NCI-H2171 treated with DMSO at 0.1 percent for 48 hours (cell line): ENCODE results near the gene ABCD3.
A peak's percentile ranks its signal among the peaks of the same experiment; 100 is the strongest.
"Not testable (repeated sequence)": the region's sequence is repeated elsewhere in the genome, so short reads cannot be mapped to it uniquely, and the experiment has no call there.

Experiments
- DNase-seq: peaks from one replicate; lab custom pipeline; 2025; lab: John Stamatoyannopoulos, UW

ABCD3 gene

GRCh38 chr1:94549706-94550105 is 131.5 kb downstream of the ABCD3 start:
- no peak for DNase-seq

DNA sequence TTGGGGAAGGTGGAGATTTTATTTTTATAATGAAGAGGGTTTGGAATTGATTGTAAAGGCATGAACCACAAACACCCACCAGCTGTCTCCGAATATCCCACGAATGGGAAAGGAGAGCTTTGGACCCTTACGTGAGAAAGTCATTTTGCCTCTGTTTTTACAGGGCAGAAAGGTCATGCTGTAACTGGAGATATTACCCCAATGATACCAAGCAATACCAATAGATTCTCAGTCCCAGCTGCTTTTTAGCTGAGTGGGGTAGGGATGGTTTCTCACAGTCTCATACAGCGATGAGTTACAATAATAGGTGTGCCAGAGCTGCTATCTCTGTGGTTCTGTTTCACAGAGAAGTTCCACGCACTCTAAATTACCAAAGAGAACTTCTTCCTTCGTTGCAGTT is 132.2 kb downstream of the ABCD3 start:
- DNase-seq = no peak

DNA sequence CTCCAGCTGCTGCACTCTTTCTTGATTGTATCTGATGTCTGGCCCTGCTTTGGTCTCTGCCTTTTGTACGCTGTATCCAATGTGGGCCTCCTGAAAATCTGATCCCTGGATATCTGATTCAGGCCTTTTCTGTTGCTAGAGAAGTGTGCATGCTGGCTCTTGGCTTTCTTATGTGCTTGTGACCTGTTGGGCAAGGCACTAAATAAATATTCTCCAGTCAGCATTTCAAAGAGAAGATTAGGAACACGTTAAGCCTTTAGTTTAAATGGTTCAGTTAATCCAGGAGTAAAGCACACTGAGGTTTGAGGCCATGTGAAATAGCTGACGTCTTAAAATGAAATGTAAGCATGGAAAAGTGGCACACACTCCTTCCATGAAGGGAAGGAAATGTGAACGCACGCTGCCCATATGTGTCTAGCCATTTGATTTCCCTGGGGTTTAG is 132.6 kb downstream of the ABCD3 start:
- no peak for DNase-seq

DNA sequence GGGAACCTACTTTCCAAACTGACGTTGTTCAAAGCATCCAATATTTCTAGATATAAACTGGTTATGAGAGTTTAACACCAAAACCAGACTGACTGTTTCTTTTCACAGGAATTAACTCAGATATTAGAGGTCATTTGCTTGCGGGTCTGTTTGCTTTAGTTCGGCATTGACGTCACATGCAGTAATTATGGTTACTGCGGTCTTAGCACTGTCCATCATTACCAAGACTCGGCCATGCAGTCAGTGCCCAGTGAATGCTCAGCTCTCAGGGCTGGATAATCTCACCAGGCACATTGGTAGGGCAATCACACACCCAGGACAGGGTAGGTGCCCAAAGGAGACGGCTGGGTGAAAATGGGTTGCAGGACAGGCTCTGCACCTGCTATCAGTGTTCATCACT is 133.3 kb downstream of the ABCD3 start:
- DNase-seq = no peak

DNA sequence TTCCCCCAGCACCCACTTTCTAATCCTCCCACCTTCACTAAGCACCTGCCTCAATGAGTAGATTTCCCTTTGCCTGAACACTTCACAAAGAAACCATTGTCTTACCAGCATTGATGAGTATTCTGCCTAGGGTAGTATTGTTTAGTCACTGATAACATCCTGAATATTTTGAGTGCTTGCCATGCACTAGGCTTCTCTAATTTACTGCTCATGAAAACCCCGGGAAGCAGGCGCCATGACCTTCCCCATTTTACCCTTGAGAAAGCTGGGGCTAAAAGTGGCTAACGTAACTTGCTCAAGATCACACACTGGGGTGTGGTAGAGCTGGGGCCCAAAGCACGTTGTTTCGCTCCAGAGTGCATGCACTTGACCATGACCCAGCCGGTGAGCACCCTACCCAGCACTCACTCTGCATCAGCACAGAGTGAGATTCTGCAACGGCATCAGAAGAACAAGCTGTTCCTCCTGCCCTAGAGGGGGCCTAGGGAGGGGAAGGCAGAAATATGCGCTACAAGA is 133.9 kb downstream of the ABCD3 start:
- no peak for DNase-seq

DNA sequence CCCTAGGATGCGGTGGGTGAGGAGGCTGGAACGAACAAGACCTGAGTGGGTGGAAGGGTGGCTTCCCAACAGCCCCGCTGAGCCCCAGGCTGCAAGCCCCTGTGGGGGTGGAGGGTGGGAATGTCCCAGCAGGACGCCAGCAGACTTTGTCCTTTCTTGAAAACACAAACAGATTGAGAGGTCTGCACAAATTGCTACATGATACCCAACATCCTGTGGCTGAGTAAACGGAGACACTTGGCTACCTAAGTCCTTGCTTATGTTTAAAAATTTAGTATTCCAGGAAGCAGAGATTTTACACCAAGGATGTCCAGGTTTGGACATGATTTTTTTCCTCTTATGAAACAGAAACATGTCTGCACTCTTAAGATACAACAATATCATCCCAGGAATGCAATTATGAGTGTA is 135.1 kb downstream of the ABCD3 start:
- peak; percentile 35 for DNase-seq

GRCh38 chr1:94553931-94554330 is 135.7 kb downstream of the ABCD3 start:
- no peak for DNase-seq

DNA sequence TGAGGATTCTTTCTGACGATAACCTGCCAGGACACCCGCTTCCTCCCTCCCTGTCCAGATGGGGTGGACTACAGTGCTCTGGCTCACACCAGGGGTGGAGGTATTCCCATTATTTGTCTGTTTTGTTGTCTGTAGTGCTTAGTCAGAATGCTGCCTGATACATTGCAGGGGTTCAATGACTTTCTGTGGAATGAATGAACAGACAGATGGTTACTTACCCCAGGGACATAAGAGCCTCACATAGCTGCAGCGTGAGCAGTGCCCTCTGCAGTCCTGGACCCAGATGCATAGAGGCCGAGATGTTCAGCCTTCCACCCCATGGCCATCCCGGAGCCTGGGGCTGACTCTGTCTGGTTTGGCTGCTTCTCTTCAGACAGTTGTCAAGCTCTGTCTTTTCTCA is 136.4 kb downstream of the ABCD3 start:
- DNase-seq = peak; percentile 12

DNA sequence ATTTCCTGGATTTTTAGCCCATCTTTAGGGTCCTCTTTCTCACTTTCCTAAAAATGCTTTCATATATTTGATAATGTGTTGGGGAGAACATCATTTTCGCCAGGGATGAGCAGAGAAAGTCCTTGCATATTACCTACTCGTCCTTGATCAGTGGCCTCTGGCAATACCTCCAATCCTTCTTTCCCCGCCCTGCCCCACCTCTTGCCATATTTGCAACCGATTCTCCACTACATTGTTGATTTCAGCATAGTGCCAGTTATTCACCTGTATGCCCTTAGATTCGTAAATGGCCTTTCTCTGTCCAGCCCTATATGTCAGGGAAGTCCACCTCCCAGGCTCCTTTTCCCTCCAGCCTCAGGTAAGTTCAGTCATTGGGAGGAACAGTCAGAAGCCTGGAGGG is 136.9 kb downstream of the ABCD3 start:
- DNase-seq = no peak

GRCh38 chr1:94559921-94560320 is 141.7 kb downstream of the ABCD3 start:
- DNase-seq = no peak

DNA sequence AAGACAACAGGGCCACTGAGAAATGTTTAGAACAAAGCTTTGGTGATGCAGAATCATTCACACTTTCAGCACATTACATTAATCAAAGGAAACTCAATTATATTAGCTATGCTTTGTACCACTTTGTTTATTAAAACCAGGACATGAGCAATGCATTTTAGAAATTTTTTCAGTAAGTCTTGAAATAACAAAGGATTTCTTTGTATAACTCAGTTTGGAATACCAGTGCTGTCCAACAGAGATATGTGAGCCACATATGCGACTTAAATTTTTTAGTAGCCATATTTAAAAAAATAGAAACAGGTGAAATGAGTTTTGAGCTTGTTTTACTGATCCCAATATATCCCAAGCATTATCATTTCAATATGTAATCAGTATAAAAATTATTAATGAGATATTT is 142.1 kb downstream of the ABCD3 start:
- DNase-seq = no peak

GRCh38 chr1:94562519-94563260 is 144.5 kb downstream of the ABCD3 start:
- no peak for DNase-seq

DNA sequence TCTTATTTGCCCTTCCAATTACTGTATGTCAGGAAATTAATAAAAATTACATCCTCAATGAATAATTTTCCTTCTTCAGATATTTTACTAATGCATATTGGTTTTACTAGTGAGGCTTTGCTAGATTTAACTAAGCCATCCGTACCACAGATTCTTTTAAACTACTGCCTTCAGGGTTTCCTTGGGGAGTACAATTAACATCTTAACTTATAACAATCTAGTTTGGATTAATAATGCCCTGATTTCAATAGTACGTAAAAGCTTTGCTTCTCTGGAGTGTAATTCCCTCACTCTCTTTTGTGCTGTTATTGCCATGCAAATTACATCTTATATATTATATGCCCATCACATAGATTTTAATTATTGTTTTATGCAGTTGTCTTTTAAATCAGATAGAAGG is 147.7 kb downstream of the ABCD3 start:
- DNase-seq = no peak

DNA sequence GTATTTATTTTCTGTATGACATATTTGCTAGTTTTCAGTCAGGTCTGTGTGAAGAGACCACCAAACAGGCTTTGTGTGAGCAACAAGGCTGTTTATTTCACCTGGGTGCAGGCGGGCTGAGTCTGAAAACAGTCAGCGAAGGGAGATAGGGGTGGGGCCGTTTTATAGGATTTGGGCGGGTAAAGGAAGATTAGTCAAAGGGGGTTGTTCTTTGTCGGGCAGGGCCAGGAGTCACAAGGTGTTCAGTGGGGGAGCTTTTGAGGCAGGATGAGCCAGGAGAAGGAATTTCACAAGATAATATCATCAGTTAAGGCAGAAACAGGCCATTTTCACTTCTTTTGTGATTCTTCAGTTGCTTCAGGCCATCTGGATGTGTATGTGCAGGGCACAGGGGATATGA is 148.2 kb downstream of the ABCD3 start:
- DNase-seq = not testable (repeated sequence)

DNA sequence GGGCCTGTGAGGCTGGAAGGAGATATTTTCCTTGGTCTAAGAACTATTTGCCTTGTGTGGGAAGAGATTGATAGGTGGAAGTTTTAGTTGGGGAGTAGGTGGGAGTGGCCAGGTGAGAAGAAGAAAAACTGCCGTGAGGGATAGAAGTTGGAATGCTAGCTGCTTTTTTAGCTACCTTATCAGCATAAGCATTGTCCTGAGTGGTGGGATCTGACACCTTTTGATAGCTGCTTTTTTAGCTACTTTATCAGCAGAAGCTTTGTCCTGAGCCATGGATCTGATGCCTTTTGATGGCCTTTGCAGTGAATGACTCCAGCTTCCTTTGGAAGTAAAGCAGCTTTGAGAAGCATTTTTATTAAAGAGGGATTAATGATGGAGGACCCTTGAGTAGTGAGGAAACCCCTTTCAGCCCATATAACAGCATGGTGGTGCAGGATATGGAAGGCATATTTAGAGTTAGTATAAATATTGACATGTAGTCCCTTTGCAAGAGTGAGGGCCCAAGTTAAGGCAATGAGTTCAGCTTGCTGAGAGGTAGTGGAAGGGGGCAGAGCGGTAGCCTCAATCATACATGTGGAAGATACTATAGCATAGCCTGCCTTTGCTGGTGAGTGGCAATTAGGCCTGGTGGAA is 149.9 kb downstream of the ABCD3 start:
- not testable (repeated sequence) for DNase-seq
